PFSK-1 (cell line): Measurements from ENCODE around the gene PAQR4.

ENCODE experiments used
- FOXP2 ChIP-seq: optimal IDR thresholded peaks from 2 replicates; pipeline ENCODE3; 2011; ENCODE audit warnings: borderline replicate concordance, control low read depth, inconsistent platforms; ENCODE audit not compliant: insufficient read depth; ENCODE audit errors: extremely low read length, extremely low read depth
- POLR2AphosphoS5 ChIP-seq: IDR thresholded peaks from 2 replicates; pipeline ENCODE4 v1.6.1; 2012; ENCODE audit warnings: low read depth, mild to moderate bottlenecking, control low read depth, low read length, moderate library complexity
- SIN3A ChIP-seq: IDR thresholded peaks from 2 replicates; pipeline ENCODE4 v1.6.1; 2012; ENCODE audit warnings: mild to moderate bottlenecking, low read length, moderate library complexity, borderline replicate concordance; ENCODE audit not compliant: insufficient read depth
- TAF1 ChIP-seq: IDR thresholded peaks from 2 replicates; pipeline ENCODE4 v1.6.1; 2012; ENCODE audit warnings: low read length, control low read depth, borderline replicate concordance; ENCODE audit not compliant: insufficient read depth
- TF ChIP-seq, protein P1 (sequence below), 2 experiments: IDR thresholded peaks; 2 replicates each; pipeline versions ENCODE4 v1.6.1 to v1.8.0; 2011 to 2012; ENCODE audit warnings: low read depth in 2 of 2, low read length in 2 of 2, control low read depth in 1 of 2, inconsistent platforms in 1 of 2, mild to moderate bottlenecking in 1 of 2, moderate library complexity in 1 of 2; ENCODE audit not compliant: insufficient read depth in 1 of 2

DNA sequence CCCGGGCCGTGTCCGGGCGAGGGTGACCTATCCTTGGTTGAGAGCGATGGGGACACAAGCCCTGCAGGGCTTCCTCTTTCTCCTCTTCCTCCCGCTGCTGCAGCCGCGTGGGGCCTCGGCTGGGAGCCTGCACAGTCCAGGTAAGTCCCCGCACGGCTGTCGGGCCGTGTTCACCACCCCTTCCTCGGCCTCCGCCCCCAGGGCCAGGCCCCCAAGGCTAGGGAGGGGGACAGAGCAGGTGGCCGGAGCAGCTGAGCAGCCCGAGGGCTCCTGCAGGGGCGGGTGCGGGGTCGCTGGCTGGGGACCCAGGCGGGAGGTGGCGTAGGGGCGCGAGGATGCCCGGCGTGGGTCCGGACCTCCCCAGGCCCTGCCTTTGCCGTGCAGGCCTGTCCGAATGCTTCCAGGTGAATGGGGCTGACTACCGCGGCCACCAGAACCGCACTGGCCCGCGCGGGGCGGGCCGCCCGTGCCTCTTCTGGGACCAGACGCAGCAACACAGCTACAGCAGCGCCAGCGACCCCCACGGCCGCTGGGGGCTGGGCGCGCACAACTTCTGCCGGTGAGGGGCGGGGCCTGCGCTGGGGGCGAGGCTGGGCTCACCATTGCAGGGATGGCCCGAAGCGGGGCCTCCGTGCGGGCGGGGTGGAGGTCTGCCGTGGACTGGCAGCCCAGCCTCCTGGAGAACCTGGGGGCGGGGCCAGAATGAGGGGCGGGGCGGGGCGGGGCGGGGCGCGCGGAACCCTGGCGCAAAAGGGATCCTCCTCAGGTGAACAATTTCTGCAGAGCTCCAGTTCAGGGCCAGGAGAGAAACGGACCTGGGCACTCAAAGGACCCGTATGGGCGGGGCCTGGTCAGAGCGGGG lies 4.4 kb upstream of the PAQR4 start:
- no peak for TF ChIP-seq POLR2AphosphoS5
- no peak for TF ChIP-seq TAF1
- no peak for TF ChIP-seq SIN3A
- TF ChIP-seq, protein P1, sequence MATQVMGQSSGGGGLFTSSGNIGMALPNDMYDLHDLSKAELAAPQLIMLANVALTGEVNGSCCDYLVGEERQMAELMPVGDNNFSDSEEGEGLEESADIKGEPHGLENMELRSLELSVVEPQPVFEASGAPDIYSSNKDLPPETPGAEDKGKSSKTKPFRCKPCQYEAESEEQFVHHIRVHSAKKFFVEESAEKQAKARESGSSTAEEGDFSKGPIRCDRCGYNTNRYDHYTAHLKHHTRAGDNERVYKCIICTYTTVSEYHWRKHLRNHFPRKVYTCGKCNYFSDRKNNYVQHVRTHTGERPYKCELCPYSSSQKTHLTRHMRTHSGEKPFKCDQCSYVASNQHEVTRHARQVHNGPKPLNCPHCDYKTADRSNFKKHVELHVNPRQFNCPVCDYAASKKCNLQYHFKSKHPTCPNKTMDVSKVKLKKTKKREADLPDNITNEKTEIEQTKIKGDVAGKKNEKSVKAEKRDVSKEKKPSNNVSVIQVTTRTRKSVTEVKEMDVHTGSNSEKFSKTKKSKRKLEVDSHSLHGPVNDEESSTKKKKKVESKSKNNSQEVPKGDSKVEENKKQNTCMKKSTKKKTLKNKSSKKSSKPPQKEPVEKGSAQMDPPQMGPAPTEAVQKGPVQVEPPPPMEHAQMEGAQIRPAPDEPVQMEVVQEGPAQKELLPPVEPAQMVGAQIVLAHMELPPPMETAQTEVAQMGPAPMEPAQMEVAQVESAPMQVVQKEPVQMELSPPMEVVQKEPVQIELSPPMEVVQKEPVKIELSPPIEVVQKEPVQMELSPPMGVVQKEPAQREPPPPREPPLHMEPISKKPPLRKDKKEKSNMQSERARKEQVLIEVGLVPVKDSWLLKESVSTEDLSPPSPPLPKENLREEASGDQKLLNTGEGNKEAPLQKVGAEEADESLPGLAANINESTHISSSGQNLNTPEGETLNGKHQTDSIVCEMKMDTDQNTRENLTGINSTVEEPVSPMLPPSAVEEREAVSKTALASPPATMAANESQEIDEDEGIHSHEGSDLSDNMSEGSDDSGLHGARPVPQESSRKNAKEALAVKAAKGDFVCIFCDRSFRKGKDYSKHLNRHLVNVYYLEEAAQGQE (IDR thresholded peaks at IDR 0.05; ENCODE audit: insufficient read depth in 1 of 2, low read depth in 2 of 2, low read length in 2 of 2), result no peak
- TF ChIP-seq FOXP2, result no peak
